ENCODE data around the gene DCXR. TPM values are rescaled to one million over a fixed set of nuclear protein-coding genes. Genes with fewer than 3 reads are reported as not detected.

Gene DCXR
- total and polyA plus RNA-seq, 7 donors = 44.3 to 163 (median 94.8) TPM

GRCh38 chr17:82059272-82060000, 21.9 kb upstream of the DCXR start:
- Histone ChIP-seq H3K27me3 (no peaks in the 10 kb centered on the region), H3K4me3 (no peak overlapping the region), H3K27ac (no peak overlapping the region), H3K36me3 (peaks cover 40 to 96% (median 48%) of the 10 kb centered on the region in 4 donors), H3K4me1 (peaks cover 0 to 12% (median 9%) of the 10 kb centered on the region in 4 donors), H3K9me3 (no peaks in the 10 kb centered on the region)
- no peak for DNase-seq
- 82 to 86% methylated on average over 19 of the region's 19 CpGs for WGBS, 2 donors
- TF ChIP-seq EP300 (IDR thresholded peaks at IDR 0.05) (no peak), POLR2A (IDR thresholded peaks at IDR 0.05) (no peak)
- TF ChIP-seq, protein P1, sequence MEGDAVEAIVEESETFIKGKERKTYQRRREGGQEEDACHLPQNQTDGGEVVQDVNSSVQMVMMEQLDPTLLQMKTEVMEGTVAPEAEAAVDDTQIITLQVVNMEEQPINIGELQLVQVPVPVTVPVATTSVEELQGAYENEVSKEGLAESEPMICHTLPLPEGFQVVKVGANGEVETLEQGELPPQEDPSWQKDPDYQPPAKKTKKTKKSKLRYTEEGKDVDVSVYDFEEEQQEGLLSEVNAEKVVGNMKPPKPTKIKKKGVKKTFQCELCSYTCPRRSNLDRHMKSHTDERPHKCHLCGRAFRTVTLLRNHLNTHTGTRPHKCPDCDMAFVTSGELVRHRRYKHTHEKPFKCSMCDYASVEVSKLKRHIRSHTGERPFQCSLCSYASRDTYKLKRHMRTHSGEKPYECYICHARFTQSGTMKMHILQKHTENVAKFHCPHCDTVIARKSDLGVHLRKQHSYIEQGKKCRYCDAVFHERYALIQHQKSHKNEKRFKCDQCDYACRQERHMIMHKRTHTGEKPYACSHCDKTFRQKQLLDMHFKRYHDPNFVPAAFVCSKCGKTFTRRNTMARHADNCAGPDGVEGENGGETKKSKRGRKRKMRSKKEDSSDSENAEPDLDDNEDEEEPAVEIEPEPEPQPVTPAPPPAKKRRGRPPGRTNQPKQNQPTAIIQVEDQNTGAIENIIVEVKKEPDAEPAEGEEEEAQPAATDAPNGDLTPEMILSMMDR (IDR thresholded peaks at IDR 0.05) = no peak
- intact Hi-C loops (cut with DNase I) = no loop called here

- WGBS, 2 donors = 86 to 92% methylated on average over 10 of the region's 10 CpGs
- intact Hi-C loops (cut with DNase I) = no loop called here
- Histone ChIP-seq H3K27me3 (no peaks in the 10 kb centered on the region), H3K27ac (no peak overlapping the region), H3K9me3 (no peaks in the 10 kb centered on the region), H3K4me1 (peaks cover 0 to 9% (median 3%) of the 10 kb centered on the region in 4 donors), H3K36me3 (peaks cover 40 to 100% (median 51%) of the 10 kb centered on the region in 4 donors), H3K4me3 (no peak overlapping the region)
- no peak for DNase-seq
- TF ChIP-seq POLR2AphosphoS5 (IDR thresholded peaks at IDR 0.05) (no peak), POLR2A (IDR thresholded peaks at IDR 0.05) (no peak), EP300 (IDR thresholded peaks at IDR 0.05) (no peak)
- TF ChIP-seq, protein P1 (IDR thresholded peaks at IDR 0.05) = no peak
Observed at GRCh38 chr17:82058855-82059249, 21.4 kb upstream of the DCXR start.

GRCh38 chr17:82058230-82058854, 20.8 kb upstream of the DCXR start:
- peaks cover 40 to 100% (median 51%) of the 10 kb centered on the region in 4 donors for H3K36me3 ChIP-seq
- H3K27ac ChIP-seq = no peak overlapping the region
- H3K9me3 ChIP-seq = no peaks in the 10 kb centered on the region
- intact Hi-C loops (cut with DNase I) = no loop called here
- H3K4me1 ChIP-seq = peaks cover 0 to 9% (median 5%) of the 10 kb centered on the region in 4 donors
- no peak overlapping the region for H3K4me3 ChIP-seq
- no peak for TF ChIP-seq POLR2A (IDR thresholded peaks at IDR 0.05)
- TF ChIP-seq EP300 (IDR thresholded peaks at IDR 0.05) = no peak
- TF ChIP-seq, protein P1 (IDR thresholded peaks at IDR 0.05) = no peak
- no peak for TF ChIP-seq POLR2AphosphoS5 (IDR thresholded peaks at IDR 0.05)
- H3K27me3 ChIP-seq = no peaks in the 10 kb centered on the region
- 80 to 84% methylated on average over 17 of the region's 17 CpGs for WGBS, 2 donors
- DNase-seq = no peak

DNA sequence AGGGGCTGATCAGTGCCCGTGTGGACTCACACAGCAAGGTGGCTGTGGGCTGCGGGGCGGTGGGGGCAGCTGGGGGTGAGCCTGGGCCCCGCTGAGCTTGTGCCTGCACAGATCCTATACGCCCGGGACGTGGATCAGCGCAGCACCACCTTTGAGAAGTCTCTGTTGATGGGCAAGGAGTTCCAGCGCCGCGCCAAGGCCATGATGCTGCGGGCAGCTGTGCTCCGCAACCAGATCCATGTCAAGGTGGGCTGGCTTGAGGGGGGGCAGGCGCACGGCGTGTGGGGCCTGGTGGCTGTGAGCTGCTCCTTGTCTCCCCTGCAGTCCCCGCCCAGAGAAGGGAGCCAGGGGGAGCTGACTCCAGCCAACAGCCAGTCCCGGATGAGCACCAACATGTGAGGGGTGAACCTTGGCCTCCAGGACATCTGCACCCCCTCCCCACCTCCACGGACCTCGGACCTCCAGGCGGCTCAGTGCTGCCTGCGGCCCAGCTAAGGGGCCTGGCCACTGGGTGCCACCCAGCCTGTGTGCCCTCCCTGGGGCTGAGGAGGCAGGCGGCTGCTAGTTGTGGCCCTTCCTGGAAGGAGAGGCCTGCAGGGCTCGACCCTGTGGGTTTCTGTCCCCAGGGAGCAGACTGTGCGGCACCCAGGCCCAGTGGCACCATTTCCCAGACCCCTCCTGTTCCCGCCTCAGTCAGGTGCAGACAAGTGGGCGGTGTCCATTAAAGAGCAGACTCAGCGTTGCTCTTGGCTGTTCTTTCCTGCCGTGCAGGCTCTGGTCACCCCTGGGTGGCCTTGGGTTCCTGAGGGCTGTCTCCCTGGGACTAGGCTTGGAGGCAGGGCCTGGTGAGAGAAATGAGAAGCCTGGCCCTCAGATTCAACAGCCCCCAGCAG, 19.5 kb upstream of the DCXR start:
- peaks cover 36 to 88% (median 44%) of the 10 kb centered on the region in 4 donors for H3K36me3 ChIP-seq
- intact Hi-C loops (cut with DNase I) = no loop called here
- no peak for DNase-seq

More for the DNA sequence above, 19.5 kb upstream of the DCXR start:
- Histone ChIP-seq H3K4me3 (no peak overlapping the region), H3K27me3 (no peaks in the 10 kb centered on the region), H3K27ac (no peak overlapping the region), H3K9me3 (no peaks in the 10 kb centered on the region), H3K4me1 (peaks cover 0 to 21% (median 17%) of the 10 kb centered on the region in 4 donors)
- WGBS, 2 donors = 82 to 86% methylated on average over 29 of the region's 29 CpGs
- TF ChIP-seq, protein P1 (IDR thresholded peaks at IDR 0.05) = no peak
- TF ChIP-seq POLR2A (IDR thresholded peaks at IDR 0.05) (no peak), POLR2AphosphoS5 (IDR thresholded peaks at IDR 0.05) (no peak), EP300 (IDR thresholded peaks at IDR 0.05) (no peak)

Measured in sigmoid colon (tissue), 7 donors.